Psoas muscle (tissue), 8 donors: ENCODE results near the gene AMZ1. TPM values are rescaled to one million over a fixed set of nuclear protein-coding genes. Genes with fewer than 3 reads are reported as not detected.

ENCODE experiments used
- ATAC-seq, 4 donors: fragments of 200-7000 bp; cut with Tn5 transposase; one replicate each; pipeline ENCODE4 v1.9.1; 2020; ENCODE audit warnings: moderate library complexity in 3 of 4, mild to moderate bottlenecking in 2 of 4
- DNase-seq, 2 donors: peaks; one replicate each; pipeline ENCODE4 v3.0.0-alpha.2; 2020
- H3K27ac ChIP-seq: fragments of 200-600 bp; one replicate; pipeline ENCODE4 v1.8.0; 2022
- H3K27me3 ChIP-seq, 3 donors: fragments of 200-600 bp in 1 of 3; one replicate each; pipeline versions ENCODE4 v1.6.1 to v1.8.0; 2013 to 2022; ENCODE audit warnings: low read length in 2 of 3, mild to moderate bottlenecking in 2 of 3, moderate library complexity in 1 of 3; ENCODE audit not compliant: insufficient read depth in 3 of 3
- H3K36me3 ChIP-seq, 2 donors: fragments of 200-600 bp in 1 of 2; one replicate each; pipeline versions ENCODE4 v1.6.1 to v1.8.0; 2013 to 2022; ENCODE audit warnings: low read depth in 1 of 2, mild to moderate bottlenecking in 1 of 2, moderate library complexity in 1 of 2; ENCODE audit not compliant: insufficient read depth in 1 of 2
- H3K4me1 ChIP-seq: fragments of 200-600 bp; one replicate; pipeline ENCODE4 v1.8.0; 2022
- H3K4me3 ChIP-seq: fragments of 200-600 bp; one replicate; pipeline ENCODE4 v1.8.0; 2022; ENCODE audit warnings: mild to moderate bottlenecking
- H3K9me3 ChIP-seq: fragments of 200-600 bp; one replicate; pipeline ENCODE4 v1.8.0; 2022
- CTCF ChIP-seq: fragments of 200-600 bp; IDR thresholded peaks from one replicate; pipeline ENCODE4 v1.8.0; 2022; ENCODE audit warnings: antibody characterized with exemption
- WGBS, 3 donors: extraction: QIAGEN DNeasy Blood & Tissue Kit; methylation state at CpG; one replicate each; pipeline versions ENCODE4 v1.1.6 to v1.1.7; 2013; 5-methylcytosine and 5-hydroxymethylcytosine counted together
- intact Hi-C, 2 donors: fragments of 100-400 bp; cut with DNase I; formaldehyde crosslinking; loops; one replicate each; pipeline versions ENCODE4 v1.11.0 to v1.14.2; 2022
- polyA plus RNA-seq, 3 donors: library from polyadenylated mRNA; stranded (reverse); fragments of 200-250 nt; gene quantifications; one replicate each; pipeline ENCODE4 v1.2.3, GENCODE V29; 2013
- total RNA-seq, 4 donors: library from RNA; stranded (reverse); fragmentation: NEBNext Ultra II Directional in 2 of 4; extraction: Animal tissue kit (Norgen Biotek cat#: 25700) in 2 of 4; gene quantifications; one replicate each; pipeline versions ENCODE4 v1.2.1 to v1.2.4, GENCODE V29; 2021 to 2023
- donor health status: healthy with polysubstance abuse.
- donor health status: DM: no; HTN: no; CAD: no; lungs with moderate emphysema.
- donor health status: Bipolar disorder and iron deficiency.
- donor health status: healthy.
- donor health status: DM: yes; HTN: yes; CAD: no.
- donor health status: DM: no; HTN: no; CAD: no.
- donor health status: DM: no; HTN: no; CAD: no.
- donor health status: DM: yes; HTN: yes; CAD: no.

Gene AMZ1
- total and polyA plus RNA-seq, 7 donors = 0.03 TPM; not detected in 6

GRCh38 chr7:2710286-2710655 is 22.3 kb downstream of the AMZ1 start:
- ATAC-seq = no peak
- intact Hi-C loops = no loop called here
- 72 to 82% (median 79%) methylated on average over 11 of the region's 11 CpGs for WGBS, 3 donors
- TF ChIP-seq CTCF = no peak
- Histone ChIP-seq H3K4me1 (no peaks in the 10 kb centered on the region), H3K4me3 (no peak overlapping the region), H3K27ac (no peak overlapping the region), H3K9me3 (no peaks in the 10 kb centered on the region), H3K27me3 (no peaks in the 10 kb centered on the region), H3K36me3 (no peaks in the 10 kb centered on the region)
- no peak for DNase-seq

GRCh38 chr7:2710901-2711551 is 23.0 kb downstream of the AMZ1 start:
- no peak for DNase-seq
- 48 to 64% (median 55%) methylated on average over 4 of the region's 4 CpGs for WGBS, 3 donors
- no peak for ATAC-seq
- peaks cover 4% of the 10 kb centered on the region for H3K4me1 ChIP-seq
- no peak for TF ChIP-seq CTCF
- H3K36me3 ChIP-seq = no peaks in the 10 kb centered on the region
- H3K4me3 ChIP-seq = no peak overlapping the region
- H3K9me3 ChIP-seq = no peaks in the 10 kb centered on the region
- intact Hi-C loops = no loop called here
- H3K27ac ChIP-seq = no peak overlapping the region
- H3K27me3 ChIP-seq = no peaks in the 10 kb centered on the region

GRCh38 chr7:2711895-2712675 is 24.1 kb downstream of the AMZ1 start:
- intact Hi-C loops = no loop called here
- DNase-seq (no peak), ATAC-seq (no peak)
- Histone ChIP-seq H3K27me3 (no peaks in the 10 kb centered on the region), H3K4me1 (peaks cover 15% of the 10 kb centered on the region), H3K9me3 (no peaks in the 10 kb centered on the region), H3K27ac (no peak overlapping the region), H3K36me3 (no peaks in the 10 kb centered on the region), H3K4me3 (no peak overlapping the region)
- no peak for TF ChIP-seq CTCF
- 87 to 96% (median 95%) methylated on average over 25 of the region's 25 CpGs for WGBS, 3 donors

GRCh38 chr7:2713370-2713769 is 25.4 kb downstream of the AMZ1 start:
- no peak for TF ChIP-seq CTCF
- Histone ChIP-seq H3K36me3 (no peaks in the 10 kb centered on the region), H3K9me3 (no peaks in the 10 kb centered on the region), H3K27ac (no peak overlapping the region), H3K27me3 (no peaks in the 10 kb centered on the region), H3K4me1 (peaks cover 25% of the 10 kb centered on the region), H3K4me3 (no peak overlapping the region)
- DNase-seq (no peak), ATAC-seq (no peak)
- 55 to 59% (median 56%) methylated on average over 13 of the region's 13 CpGs for WGBS, 3 donors
- intact Hi-C loops = no loop called here
